ENCODE measurements around the gene CREB3L1. TPM values are rescaled to one million over a fixed set of nuclear protein-coding genes. Genes with fewer than 3 reads are reported as not detected.

The CREB3L1 gene
- total RNA-seq, 1 experiment from 2014 or later = 3.3 TPM

DNA sequence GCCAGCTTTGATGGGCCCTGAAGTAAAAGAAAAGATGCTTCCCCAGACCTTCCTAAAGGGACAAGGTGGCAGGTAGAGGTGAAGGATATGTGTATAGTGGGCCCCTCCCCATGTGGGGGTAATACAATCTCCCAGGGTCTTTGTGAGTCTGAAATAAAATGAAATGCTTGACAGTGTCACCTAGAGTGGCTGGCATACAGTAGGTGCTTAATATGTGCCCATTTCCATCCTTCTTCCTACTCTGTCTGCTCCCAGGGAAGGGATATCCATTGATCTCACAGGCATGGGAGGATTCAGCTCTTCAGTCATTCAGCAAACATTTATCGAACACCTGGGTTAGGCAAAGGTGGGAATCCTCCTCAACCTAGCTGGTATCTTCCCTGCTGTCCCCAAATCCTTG is 6.1 kb upstream of the CREB3L1 start:
- Histone ChIP-seq H3K9me3 (ENCODE audit: control insufficient read depth, low read depth, low read length) (no peaks in the 10 kb centered on the region), H3K4me2 (ENCODE audit: insufficient read depth, insufficient read length, low read length) (no peak overlapping the region), H3K27ac (ENCODE audit: insufficient read length, low read depth, low read length) (no peak overlapping the region), H3K23me2 (ENCODE audit: insufficient read length, low read depth, low read length, poor library complexity, severe bottlenecking) (no peaks in the 10 kb centered on the region), H3K14ac (ENCODE audit: insufficient read depth, low read length) (no peak overlapping the region), H3K27me3 (ENCODE audit: insufficient read depth, low read length) (no peaks in the 10 kb centered on the region), H3K79me1 (ENCODE audit: insufficient read depth, low read depth, low read length, poor library complexity, severe bottlenecking) (no peaks in the 10 kb centered on the region), H2BK120ac (ENCODE audit: low read depth, low read length, poor library complexity, severe bottlenecking) (no peak overlapping the region), H2BK12ac (ENCODE audit: insufficient read length, low read depth, low read length) (no peak overlapping the region), H3K4ac (ENCODE audit: low read depth, low read length) (no peak overlapping the region), H4K8ac (replicated peaks; ENCODE audit: insufficient read length, low read depth, low read length) (no peak overlapping the region), H3T11ph (ENCODE audit: low read length) (no peak overlapping the region), H2BK15ac (ENCODE audit: low read depth, low read length) (no peak overlapping the region), H4K20me1 (ENCODE audit: control insufficient read depth, insufficient read depth, insufficient read length) (no peaks in the 10 kb centered on the region), H2AK5ac (ENCODE audit: insufficient read length, low read length) (no peak overlapping the region), H2BK5ac (ENCODE audit: insufficient read length, low read length) (no peak overlapping the region), H4K91ac (ENCODE audit: insufficient read length, low read depth, low read length) (no peak overlapping the region), H3K4me1 (ENCODE audit: insufficient read depth, low read length) (no peaks in the 10 kb centered on the region; the same call in 1 of the 2 replicates), H2AFZ (ENCODE audit: low read length) (no peak overlapping the region), H4K5ac (ENCODE audit: insufficient read length, low read depth, low read length) (no peak overlapping the region), H3K56ac (ENCODE audit: insufficient read length, low read depth, low read length) (no peak overlapping the region), H3K79me2 (ENCODE audit: insufficient read depth, low read length) (no peaks in the 10 kb centered on the region), H2BK20ac (ENCODE audit: low read depth, low read length, poor library complexity, severe bottlenecking) (no peak overlapping the region), H3K23ac (ENCODE audit: insufficient read length, low read depth, low read length) (no peak overlapping the region), H3K18ac (ENCODE audit: insufficient read length, low read depth, low read length) (no peak overlapping the region), H3K9ac (ENCODE audit: extremely low read depth, insufficient read length, low read length) (no peak overlapping the region)
- no peak for DNase-seq
- TF ChIP-seq, protein P1, sequence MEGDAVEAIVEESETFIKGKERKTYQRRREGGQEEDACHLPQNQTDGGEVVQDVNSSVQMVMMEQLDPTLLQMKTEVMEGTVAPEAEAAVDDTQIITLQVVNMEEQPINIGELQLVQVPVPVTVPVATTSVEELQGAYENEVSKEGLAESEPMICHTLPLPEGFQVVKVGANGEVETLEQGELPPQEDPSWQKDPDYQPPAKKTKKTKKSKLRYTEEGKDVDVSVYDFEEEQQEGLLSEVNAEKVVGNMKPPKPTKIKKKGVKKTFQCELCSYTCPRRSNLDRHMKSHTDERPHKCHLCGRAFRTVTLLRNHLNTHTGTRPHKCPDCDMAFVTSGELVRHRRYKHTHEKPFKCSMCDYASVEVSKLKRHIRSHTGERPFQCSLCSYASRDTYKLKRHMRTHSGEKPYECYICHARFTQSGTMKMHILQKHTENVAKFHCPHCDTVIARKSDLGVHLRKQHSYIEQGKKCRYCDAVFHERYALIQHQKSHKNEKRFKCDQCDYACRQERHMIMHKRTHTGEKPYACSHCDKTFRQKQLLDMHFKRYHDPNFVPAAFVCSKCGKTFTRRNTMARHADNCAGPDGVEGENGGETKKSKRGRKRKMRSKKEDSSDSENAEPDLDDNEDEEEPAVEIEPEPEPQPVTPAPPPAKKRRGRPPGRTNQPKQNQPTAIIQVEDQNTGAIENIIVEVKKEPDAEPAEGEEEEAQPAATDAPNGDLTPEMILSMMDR (conservative IDR thresholded peaks at IDR 0.05) = no peak
- H3K4me3 Mint-ChIP-seq = no peak overlapping the region
- H3K36me3 Mint-ChIP-seq (ENCODE audit: insufficient read depth in 1 of 3, low read depth in 3 of 3) = no peaks in the 10 kb centered on the region; a peak in 1 of 7 replicates
- H3K9me3 Mint-ChIP-seq = no peaks in the 10 kb centered on the region
- peaks cover 22 to 37% of the 10 kb centered on the region in 2 experiments for H3K4me1 Mint-ChIP-seq
- H3K27ac Mint-ChIP-seq = no peak overlapping the region
- H3K27me3 Mint-ChIP-seq (ENCODE audit: low read depth) = peaks cover 11% of the 10 kb centered on the region
- no CpG with 5 or more reads among the region's 1 CpG for WGBS (ENCODE audit: extremely low coverage, insufficient read length, low lambda C conversion rate)
